Fibroblast of villous mesenchyme (primary cell): Measurements from ENCODE around the gene TDRD15. TPM values are rescaled to one million over a fixed set of nuclear protein-coding genes. Genes with fewer than 3 reads are reported as not detected.
"Not testable (repeated sequence)": the region's sequence is repeated elsewhere in the genome, so short reads cannot be mapped to it uniquely, and the experiment has no call there.

Experiments
- DNase-seq: peaks from one replicate; pipeline ENCODE4 v3.0.0-alpha.2; 2010; ENCODE audit warnings: low read depth
- H3K4me3 ChIP-seq: 2 replicates; pipeline ENCODE4 v1.5.1; 2011; ENCODE audit warnings: low read depth, mild to moderate bottlenecking, low read length
- CTCF ChIP-seq: IDR thresholded peaks from 2 replicates; pipeline ENCODE4 v1.5.1; 2012; ENCODE audit warnings: low read depth, mild to moderate bottlenecking, low read length; ENCODE audit not compliant: insufficient read depth
- total RNA-seq: library from RNA; depleted of rRNA; stranded (reverse); fragments of >200 nt; gene quantifications from 2 replicates; pipeline ENCODE4 v1.2.3, GENCODE V29; 2012

Gene TDRD15
- total RNA-seq, 1 donor, result not detected

- no peak for TF ChIP-seq CTCF
Measured at GRCh38 chr2:21135585-21135984, 11.8 kb downstream of the TDRD15 start.

GRCh38 chr2:21142149-21142548 lies 18.4 kb downstream of the TDRD15 start:
- no peak for DNase-seq
- H3K4me3 ChIP-seq, result no peak overlapping the region
- TF ChIP-seq CTCF, result no peak

More at GRCh38 chr2:21135585-21135984, 11.8 kb downstream of the TDRD15 start:
- no peak for DNase-seq
- no peak overlapping the region for H3K4me3 ChIP-seq

GRCh38 chr2:21146638-21147037 lies 22.9 kb downstream of the TDRD15 start:
- H3K4me3 ChIP-seq, result no peak overlapping the region
- no peak for DNase-seq

GRCh38 chr2:21148718-21149117 lies 24.9 kb downstream of the TDRD15 start:
- H3K4me3 ChIP-seq, result no peak overlapping the region
- no peak for TF ChIP-seq CTCF
- no peak for DNase-seq

More at GRCh38 chr2:21146638-21147037, 22.9 kb downstream of the TDRD15 start:
- TF ChIP-seq CTCF, result no peak

GRCh38 chr2:21151234-21151633 lies 27.5 kb downstream of the TDRD15 start:
- not testable (repeated sequence) for H3K4me3 ChIP-seq

GRCh38 chr2:21155365-21156136 lies 31.8 kb downstream of the TDRD15 start:
- TF ChIP-seq CTCF, result no peak

More at GRCh38 chr2:21151234-21151633, 27.5 kb downstream of the TDRD15 start:
- DNase-seq, result not testable (repeated sequence)

GRCh38 chr2:21161122-21161521 lies 37.4 kb downstream of the TDRD15 start:
- H3K4me3 ChIP-seq, result no peak overlapping the region
- no peak for TF ChIP-seq CTCF
- DNase-seq, result no peak

More at GRCh38 chr2:21155365-21156136, 31.8 kb downstream of the TDRD15 start:
- DNase-seq, result no peak
- no peak overlapping the region for H3K4me3 ChIP-seq
